Chondrocyte (in vitro differentiated cells): ENCODE results near the gene ACSM2B. TPM values are rescaled to one million over a fixed set of nuclear protein-coding genes. Genes with fewer than 3 reads are reported as not detected.

ENCODE experiments used
- DNase-seq: peaks from one replicate; pipeline ENCODE4 v3.0.0; 2021; ENCODE audit warnings: mixed read lengths, low spot score
- H3K27ac Mint-ChIP-seq: one replicate; pipeline ENCODE4 v1.8.0; 2021; ENCODE audit warnings: mild to moderate bottlenecking, moderate library complexity, mixed read lengths; ENCODE audit not compliant: unreplicated experiment
- H3K27me3 Mint-ChIP-seq: 2 replicates; pipeline ENCODE4 v1.8.0; 2021; ENCODE audit warnings: low read depth, mixed read lengths
- H3K36me3 Mint-ChIP-seq: 2 replicates; pipeline ENCODE4 v1.8.0; 2021; ENCODE audit warnings: low read depth, mixed read lengths
- H3K4me1 Mint-ChIP-seq: 2 replicates; pipeline ENCODE4 v1.8.0; 2021; ENCODE audit warnings: low read depth, mild to moderate bottlenecking, mixed read lengths
- H3K4me3 Mint-ChIP-seq: one replicate; pipeline ENCODE4 v1.8.0; 2021; ENCODE audit warnings: mild to moderate bottlenecking, moderate library complexity, mixed read lengths; ENCODE audit not compliant: unreplicated experiment
- H3K9me3 Mint-ChIP-seq: 2 replicates; pipeline ENCODE4 v1.8.0; 2021; ENCODE audit warnings: low read depth, mixed read lengths
- total RNA-seq: library from RNA; stranded (reverse); gene quantifications from 3 replicates; pipeline ENCODE4 v1.2.1, GENCODE V29; 2021
- TF ChIP-seq, protein P1 (sequence below): fragments of 200-600 bp; sonication (generic); IDR thresholded peaks from 2 replicates; pipeline ENCODE4 v1.5.0; 2021; ENCODE audit warnings: antibody characterized with exemption, mild to moderate bottlenecking, moderate library complexity

ACSM2B gene
- total RNA-seq, 1 donor from 2014 or later = not detected

DNA sequence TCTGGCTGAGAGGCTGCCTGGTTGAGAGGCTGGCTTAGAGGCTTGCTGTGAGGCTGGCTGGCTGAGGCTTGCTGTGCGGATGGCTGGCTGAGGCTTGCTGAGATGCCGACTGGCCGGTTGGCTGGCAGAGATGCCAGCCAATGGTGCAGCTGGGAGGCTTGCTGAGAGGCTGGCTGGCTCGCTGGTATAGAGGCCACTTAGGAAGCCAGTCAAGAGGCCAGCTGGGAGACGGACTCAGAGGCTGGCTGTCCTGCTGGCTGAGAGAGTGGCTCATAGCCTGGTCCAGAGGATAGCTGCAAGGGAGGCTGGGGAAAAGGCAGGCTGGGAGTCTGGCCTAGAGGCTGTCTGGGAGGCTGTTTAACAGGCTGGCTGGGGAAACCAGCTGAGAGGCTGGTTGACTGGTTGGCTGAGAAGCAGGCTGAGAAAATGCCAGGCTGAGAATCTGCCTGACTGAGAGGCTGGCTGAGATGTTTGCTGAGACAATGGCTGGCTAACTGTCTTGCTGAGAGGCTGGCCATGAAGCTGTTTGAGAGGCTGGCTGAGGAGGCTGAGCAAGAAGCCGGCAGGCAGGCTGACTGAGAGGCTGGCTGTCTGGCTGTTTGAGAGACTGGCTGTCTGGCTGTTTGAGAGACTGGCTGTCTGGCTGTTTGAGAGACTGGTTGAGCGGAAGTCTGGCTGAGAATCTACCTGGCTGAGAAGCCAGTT lies 37.5 kb upstream of the ACSM2B start:
- DNase-seq = no peak
- Mint-ChIP-seq H3K27ac (no peak overlapping the region), H3K4me1 (peaks cover 8% of the 10 kb centered on the region), H3K27me3 (peaks cover 2% of the 10 kb centered on the region), H3K36me3 (no peaks in the 10 kb centered on the region), H3K9me3 (no peaks in the 10 kb centered on the region), H3K4me3 (no peak overlapping the region)
- TF ChIP-seq, protein P1, sequence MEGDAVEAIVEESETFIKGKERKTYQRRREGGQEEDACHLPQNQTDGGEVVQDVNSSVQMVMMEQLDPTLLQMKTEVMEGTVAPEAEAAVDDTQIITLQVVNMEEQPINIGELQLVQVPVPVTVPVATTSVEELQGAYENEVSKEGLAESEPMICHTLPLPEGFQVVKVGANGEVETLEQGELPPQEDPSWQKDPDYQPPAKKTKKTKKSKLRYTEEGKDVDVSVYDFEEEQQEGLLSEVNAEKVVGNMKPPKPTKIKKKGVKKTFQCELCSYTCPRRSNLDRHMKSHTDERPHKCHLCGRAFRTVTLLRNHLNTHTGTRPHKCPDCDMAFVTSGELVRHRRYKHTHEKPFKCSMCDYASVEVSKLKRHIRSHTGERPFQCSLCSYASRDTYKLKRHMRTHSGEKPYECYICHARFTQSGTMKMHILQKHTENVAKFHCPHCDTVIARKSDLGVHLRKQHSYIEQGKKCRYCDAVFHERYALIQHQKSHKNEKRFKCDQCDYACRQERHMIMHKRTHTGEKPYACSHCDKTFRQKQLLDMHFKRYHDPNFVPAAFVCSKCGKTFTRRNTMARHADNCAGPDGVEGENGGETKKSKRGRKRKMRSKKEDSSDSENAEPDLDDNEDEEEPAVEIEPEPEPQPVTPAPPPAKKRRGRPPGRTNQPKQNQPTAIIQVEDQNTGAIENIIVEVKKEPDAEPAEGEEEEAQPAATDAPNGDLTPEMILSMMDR = no peak

DNA sequence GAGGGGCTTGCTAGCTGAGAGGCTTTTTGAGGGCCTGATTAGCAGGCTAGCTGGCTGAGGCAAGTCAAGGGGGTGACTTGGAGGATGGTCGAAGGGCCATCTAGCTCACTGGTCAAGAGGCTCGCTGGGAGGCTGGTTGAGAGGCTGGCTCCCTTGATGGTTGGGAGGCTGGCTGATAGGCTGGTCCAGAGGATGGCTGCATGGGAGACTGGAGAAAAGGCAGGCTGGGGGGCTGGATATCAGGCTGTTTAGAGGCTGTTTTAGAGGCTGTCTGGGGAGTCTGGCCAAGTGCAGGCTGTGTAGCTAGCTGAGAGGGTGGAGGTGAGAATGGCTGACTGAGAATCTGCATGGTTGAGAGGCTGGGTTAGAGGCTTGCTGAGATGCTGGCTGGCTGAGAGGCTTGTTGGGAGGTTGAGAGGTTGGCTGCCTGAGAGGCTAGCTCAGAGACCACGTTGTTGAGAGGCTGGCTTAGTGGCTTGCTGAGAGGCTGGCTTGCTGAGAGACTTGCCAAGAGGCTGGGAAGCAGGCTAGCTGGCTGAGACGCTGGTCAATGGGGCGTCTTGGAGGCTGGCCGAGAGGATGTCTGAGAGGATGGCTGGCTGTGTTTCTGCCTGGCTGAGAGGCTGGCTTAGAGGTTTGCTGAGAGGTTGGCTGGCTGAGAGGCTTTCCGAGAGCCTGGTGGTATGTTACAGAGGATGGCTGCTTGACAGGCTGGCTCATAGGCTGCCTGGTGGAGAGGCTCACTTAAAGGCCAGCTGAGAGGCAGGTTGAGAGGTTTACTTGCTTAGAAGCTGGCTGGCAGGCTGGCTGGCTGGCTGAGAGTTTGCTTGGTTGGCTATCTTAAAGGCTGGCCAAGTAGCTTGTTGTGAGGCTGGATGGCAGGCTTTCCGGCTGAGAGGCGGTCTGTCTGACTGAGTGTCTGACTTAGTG lies 36.6 kb upstream of the ACSM2B start:
- H3K4me3 Mint-ChIP-seq = no peak overlapping the region
- no peak overlapping the region for H3K27ac Mint-ChIP-seq
- no peaks in the 10 kb centered on the region for H3K36me3 Mint-ChIP-seq
- no peaks in the 10 kb centered on the region for H3K9me3 Mint-ChIP-seq
- H3K27me3 Mint-ChIP-seq = peaks cover 2% of the 10 kb centered on the region
- DNase-seq = no peak
- H3K4me1 Mint-ChIP-seq = peaks cover 8% of the 10 kb centered on the region
- TF ChIP-seq, protein P1 = no peak

DNA sequence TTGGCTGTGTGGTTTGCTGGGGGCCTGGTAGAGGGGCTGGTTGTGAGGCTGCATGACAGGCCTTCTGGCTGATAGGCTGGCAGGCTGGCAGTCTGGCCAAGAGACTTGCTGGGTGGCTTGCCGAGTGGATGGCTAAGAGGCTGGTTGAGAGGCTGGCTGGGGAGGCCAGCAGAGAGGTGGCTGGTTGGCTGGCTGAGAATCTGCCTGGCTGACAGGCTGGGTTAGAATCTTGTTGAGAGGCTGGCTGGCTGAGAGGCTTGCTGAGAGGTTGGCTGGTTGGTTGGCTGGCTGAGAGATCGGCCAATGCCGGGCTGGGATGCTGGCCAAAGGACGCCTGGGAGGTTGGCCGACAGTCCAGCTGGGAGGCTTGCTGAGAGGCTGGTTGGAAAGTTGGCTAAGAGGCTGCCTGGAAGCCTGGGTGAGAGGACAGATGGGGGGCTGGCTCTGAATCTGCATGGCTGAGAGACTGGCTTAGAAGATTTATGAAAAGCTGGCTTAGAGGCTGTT lies 35.9 kb upstream of the ACSM2B start:
- no peaks in the 10 kb centered on the region for H3K36me3 Mint-ChIP-seq
- no peak overlapping the region for H3K4me3 Mint-ChIP-seq
- DNase-seq = no peak
- peaks cover 8% of the 10 kb centered on the region for H3K4me1 Mint-ChIP-seq
- TF ChIP-seq, protein P1 = no peak
- H3K27me3 Mint-ChIP-seq = peaks cover 2% of the 10 kb centered on the region
- H3K9me3 Mint-ChIP-seq = no peaks in the 10 kb centered on the region
- no peak overlapping the region for H3K27ac Mint-ChIP-seq

DNA sequence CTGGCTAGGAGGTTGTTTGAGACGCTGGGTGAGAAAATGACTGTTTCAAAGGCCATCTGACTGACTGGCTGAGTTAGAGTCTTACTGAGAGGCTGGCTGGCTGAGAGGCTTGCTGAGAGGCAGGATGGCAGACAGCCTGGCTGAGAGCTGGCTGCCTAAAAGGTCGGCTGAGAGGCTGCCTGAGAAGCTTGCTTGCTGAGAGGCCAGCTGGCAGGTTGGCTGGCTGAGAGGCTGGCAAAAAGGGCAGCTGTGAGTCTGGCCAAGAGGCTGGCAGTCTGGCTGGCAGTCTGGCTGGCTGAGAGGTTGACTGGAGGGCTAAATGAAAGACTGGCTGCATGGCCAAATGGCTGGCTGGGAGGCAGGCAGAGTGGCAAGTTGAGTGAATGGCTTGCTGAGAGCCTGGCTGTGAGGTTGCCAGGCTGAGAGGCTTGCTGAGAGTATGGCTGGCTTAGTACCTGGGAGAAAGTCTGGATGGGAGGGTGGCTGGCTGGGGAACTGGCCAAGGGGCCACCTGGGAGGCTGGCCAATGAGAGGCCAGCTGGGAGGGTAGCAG lies 35.3 kb upstream of the ACSM2B start:
- TF ChIP-seq, protein P1 = no peak
- H3K27me3 Mint-ChIP-seq = peaks cover 2% of the 10 kb centered on the region
- H3K9me3 Mint-ChIP-seq = no peaks in the 10 kb centered on the region
- H3K4me3 Mint-ChIP-seq = no peak overlapping the region
- H3K36me3 Mint-ChIP-seq = no peaks in the 10 kb centered on the region
- peak overlapping the region; percentile 5 for H3K27ac Mint-ChIP-seq
- DNase-seq = no peak
- H3K4me1 Mint-ChIP-seq = peaks cover 8% of the 10 kb centered on the region

DNA sequence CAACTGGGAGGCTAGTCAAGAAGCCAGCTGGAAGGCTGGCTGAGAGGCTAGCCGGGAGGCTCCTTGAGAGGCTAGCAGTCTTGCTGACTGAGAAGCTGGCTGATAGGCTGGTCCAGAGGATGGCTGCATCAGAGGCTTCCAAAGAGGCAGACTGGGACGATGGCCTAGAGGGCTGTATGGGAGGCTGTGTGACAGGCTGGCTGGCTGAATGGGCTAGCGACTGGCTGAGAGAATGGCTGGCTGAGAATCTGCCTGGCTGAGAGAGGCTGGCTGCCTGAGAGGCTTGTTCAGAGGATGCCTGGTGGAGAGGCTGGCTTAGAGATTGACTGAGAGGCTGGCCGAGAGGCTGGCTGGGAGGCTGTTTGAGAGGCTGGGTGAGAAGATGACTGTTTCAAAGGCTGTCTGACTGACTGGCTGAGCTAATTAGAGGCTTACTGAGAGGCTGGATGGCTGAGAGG lies 34.8 kb upstream of the ACSM2B start:
- peak overlapping the region; percentile 5 for H3K27ac Mint-ChIP-seq
- H3K27me3 Mint-ChIP-seq = peaks cover 2% of the 10 kb centered on the region
- no peak for DNase-seq
- H3K4me3 Mint-ChIP-seq = no peak overlapping the region
- TF ChIP-seq, protein P1 = no peak
- H3K36me3 Mint-ChIP-seq = no peaks in the 10 kb centered on the region
- H3K9me3 Mint-ChIP-seq = no peaks in the 10 kb centered on the region
- H3K4me1 Mint-ChIP-seq = peaks cover 8% of the 10 kb centered on the region
